ENCODE data around the gene NECTIN1. TPM values are rescaled to one million over a fixed set of nuclear protein-coding genes. Genes with fewer than 3 reads are reported as not detected.

NECTIN1 gene
- total RNA-seq, 1 donor: 5.8 TPM

DNA sequence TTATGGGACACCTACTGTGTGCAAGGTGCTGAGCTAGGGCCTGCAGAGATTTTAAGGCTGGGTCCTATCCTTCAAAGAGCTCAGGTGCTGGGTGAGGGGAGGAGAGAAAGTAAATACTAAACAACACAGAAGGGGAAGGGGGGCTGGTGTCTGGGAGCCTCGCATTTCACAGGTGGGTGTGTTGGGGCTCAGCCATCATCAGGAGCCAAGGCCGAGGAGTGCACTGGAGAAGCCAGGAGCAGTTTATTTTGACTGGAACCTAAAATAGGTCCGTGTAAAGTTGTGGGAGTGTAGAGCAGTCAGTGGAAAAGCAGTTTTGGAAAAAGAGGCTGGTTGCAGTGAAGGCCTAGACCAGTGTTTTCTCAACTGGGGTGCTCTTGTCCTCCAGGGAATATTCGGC is 17.5 kb downstream of the NECTIN1 start:
- Histone ChIP-seq H3K4me2 (ENCODE audit: insufficient read depth, low read length) (no peak overlapping the region), H3K9me3 (ENCODE audit: low read depth, low read length) (no peaks in the 10 kb centered on the region), H3K36me3 (ENCODE audit: insufficient read depth, low read length) (no peaks in the 10 kb centered on the region), H3K4me3 (ENCODE audit: insufficient read depth, low read length) (no peak overlapping the region), H3K27ac (ENCODE audit: low read depth, low read length) (no peak overlapping the region), H4K20me1 (ENCODE audit: insufficient read depth, low read length) (peaks cover 4% of the 10 kb centered on the region), H3K27me3 (ENCODE audit: insufficient read depth, low read length) (no peaks in the 10 kb centered on the region), H3K79me2 (ENCODE audit: insufficient read depth, low read length) (no peaks in the 10 kb centered on the region), H3K4me1 (ENCODE audit: insufficient read depth, low read length) (no peaks in the 10 kb centered on the region), H2AFZ (ENCODE audit: low read length) (no peak overlapping the region)
- DNase-seq (ENCODE audit: insufficient read length, low spot score, missing footprints): no peak
- TF ChIP-seq, protein P1, sequence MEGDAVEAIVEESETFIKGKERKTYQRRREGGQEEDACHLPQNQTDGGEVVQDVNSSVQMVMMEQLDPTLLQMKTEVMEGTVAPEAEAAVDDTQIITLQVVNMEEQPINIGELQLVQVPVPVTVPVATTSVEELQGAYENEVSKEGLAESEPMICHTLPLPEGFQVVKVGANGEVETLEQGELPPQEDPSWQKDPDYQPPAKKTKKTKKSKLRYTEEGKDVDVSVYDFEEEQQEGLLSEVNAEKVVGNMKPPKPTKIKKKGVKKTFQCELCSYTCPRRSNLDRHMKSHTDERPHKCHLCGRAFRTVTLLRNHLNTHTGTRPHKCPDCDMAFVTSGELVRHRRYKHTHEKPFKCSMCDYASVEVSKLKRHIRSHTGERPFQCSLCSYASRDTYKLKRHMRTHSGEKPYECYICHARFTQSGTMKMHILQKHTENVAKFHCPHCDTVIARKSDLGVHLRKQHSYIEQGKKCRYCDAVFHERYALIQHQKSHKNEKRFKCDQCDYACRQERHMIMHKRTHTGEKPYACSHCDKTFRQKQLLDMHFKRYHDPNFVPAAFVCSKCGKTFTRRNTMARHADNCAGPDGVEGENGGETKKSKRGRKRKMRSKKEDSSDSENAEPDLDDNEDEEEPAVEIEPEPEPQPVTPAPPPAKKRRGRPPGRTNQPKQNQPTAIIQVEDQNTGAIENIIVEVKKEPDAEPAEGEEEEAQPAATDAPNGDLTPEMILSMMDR (IDR thresholded peaks at IDR 0.05; ENCODE audit: extremely low read depth, low read depth, low read length): no peak

DNA sequence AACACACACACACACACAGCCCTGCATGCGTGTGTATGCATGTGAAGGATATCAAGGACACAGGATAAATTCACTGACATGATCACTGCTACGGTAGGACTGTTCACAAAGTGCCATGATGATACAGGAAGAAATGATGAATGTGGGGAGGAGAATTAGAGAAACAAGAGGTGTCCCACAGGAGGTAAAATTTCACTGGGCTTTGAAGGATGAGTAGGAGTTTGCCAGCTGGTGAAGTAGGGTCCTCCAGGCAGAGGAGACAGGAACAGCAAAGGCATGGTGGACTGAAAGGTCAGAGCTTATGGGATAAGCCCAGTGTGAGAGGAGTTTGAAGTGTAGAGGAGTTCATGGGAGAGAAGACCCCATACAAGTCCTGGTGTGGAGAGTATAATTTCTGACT is 18.6 kb downstream of the NECTIN1 start:
- H3K79me2 ChIP-seq (ENCODE audit: insufficient read depth, low read length): no peaks in the 10 kb centered on the region

DNA sequence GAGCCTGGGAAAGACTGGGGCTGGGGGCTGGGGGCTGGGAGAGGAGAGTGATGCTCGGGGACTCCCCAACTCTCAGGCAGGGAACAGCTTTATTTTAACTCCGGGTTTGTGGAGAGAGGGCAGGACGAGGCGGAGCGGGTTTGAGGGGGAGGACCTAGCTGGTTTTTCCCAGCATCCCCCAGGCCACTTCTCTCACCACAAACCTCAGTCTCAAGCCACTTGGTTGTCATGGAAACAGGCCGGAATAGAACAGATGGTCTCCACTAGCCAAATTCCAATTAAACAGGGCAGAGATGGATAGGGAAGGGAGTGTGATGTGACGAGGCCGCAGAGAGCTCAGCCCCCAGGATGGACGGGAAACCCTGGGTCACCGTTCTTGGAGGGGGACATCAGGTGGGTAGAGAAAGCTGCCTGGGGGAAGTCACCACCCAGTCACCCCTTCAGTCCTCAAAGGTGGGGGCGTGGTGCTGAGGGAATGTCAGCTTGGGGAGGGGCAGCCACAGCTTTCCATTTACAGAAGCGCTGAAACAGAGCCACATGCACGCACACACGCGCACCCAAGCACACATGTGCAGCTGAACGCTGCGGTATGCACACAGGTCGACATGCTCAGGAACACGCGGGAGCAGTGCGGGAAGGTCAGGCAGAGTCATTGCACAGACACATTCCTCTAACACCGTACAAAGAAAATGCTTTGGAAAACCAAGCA is 19.2 kb downstream of the NECTIN1 start:
- Histone ChIP-seq H3K4me1 (ENCODE audit: insufficient read depth, low read length) (no peaks in the 10 kb centered on the region), H3K36me3 (ENCODE audit: insufficient read depth, low read length) (no peaks in the 10 kb centered on the region), H3K27ac (ENCODE audit: low read depth, low read length) (no peak overlapping the region), H3K27me3 (ENCODE audit: insufficient read depth, low read length) (no peaks in the 10 kb centered on the region), H3K4me2 (ENCODE audit: insufficient read depth, low read length) (peak overlapping the region; percentile 0), H4K20me1 (ENCODE audit: insufficient read depth, low read length) (peaks cover 4% of the 10 kb centered on the region), H3K4me3 (ENCODE audit: insufficient read depth, low read length) (peak overlapping the region; percentile 4), H2AFZ (ENCODE audit: low read length) (no peak overlapping the region), H3K9me3 (ENCODE audit: low read depth, low read length) (no peaks in the 10 kb centered on the region), H3K79me2 (ENCODE audit: insufficient read depth, low read length) (no peaks in the 10 kb centered on the region)
- TF ChIP-seq, protein P1 (IDR thresholded peaks at IDR 0.05; ENCODE audit: extremely low read depth, low read depth, low read length): no peak
- no peak for DNase-seq (ENCODE audit: insufficient read length, low spot score, missing footprints)

More for the DNA sequence above, 18.6 kb downstream of the NECTIN1 start:
- no peak overlapping the region for H3K4me2 ChIP-seq (ENCODE audit: insufficient read depth, low read length)
- no peaks in the 10 kb centered on the region for H3K27me3 ChIP-seq (ENCODE audit: insufficient read depth, low read length)
- DNase-seq (ENCODE audit: insufficient read length, low spot score, missing footprints): no peak
- no peaks in the 10 kb centered on the region for H3K4me1 ChIP-seq (ENCODE audit: insufficient read depth, low read length)
- H3K4me3 ChIP-seq (ENCODE audit: insufficient read depth, low read length): no peak overlapping the region
- H3K36me3 ChIP-seq (ENCODE audit: insufficient read depth, low read length): no peaks in the 10 kb centered on the region
- no peak overlapping the region for H2AFZ ChIP-seq (ENCODE audit: low read length)
- H3K9me3 ChIP-seq (ENCODE audit: low read depth, low read length): no peaks in the 10 kb centered on the region
- TF ChIP-seq, protein P1 (IDR thresholded peaks at IDR 0.05; ENCODE audit: extremely low read depth, low read depth, low read length): no peak
- H4K20me1 ChIP-seq (ENCODE audit: insufficient read depth, low read length): peaks cover 4% of the 10 kb centered on the region
- no peak overlapping the region for H3K27ac ChIP-seq (ENCODE audit: low read depth, low read length)

DNA sequence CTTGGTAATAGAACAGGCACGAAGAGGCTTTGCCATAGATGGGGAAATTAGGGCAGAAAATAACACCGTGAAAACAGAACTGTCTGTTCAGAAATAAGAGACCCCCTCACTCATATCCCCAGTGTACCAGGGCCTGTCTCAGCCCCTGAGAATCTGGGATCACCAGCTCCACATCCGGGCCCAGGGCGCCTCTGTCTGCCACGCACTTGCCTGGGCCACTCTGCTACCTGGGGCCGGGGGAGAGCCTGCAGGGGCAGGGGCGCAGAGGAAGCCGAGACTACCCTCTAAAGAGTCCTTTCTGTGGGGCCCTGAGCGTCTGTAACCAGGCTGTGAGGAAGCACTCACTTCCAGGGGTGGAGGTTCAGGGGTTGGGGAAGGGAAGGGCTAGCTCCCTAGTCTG is 19.8 kb downstream of the NECTIN1 start:
- Histone ChIP-seq H3K4me2 (ENCODE audit: insufficient read depth, low read length) (no peak overlapping the region), H4K20me1 (ENCODE audit: insufficient read depth, low read length) (peaks cover 4% of the 10 kb centered on the region), H3K79me2 (ENCODE audit: insufficient read depth, low read length) (no peaks in the 10 kb centered on the region), H3K27me3 (ENCODE audit: insufficient read depth, low read length) (no peaks in the 10 kb centered on the region), H3K4me1 (ENCODE audit: insufficient read depth, low read length) (no peaks in the 10 kb centered on the region), H3K36me3 (ENCODE audit: insufficient read depth, low read length) (no peaks in the 10 kb centered on the region), H3K4me3 (ENCODE audit: insufficient read depth, low read length) (no peak overlapping the region), H3K9me3 (ENCODE audit: low read depth, low read length) (no peaks in the 10 kb centered on the region), H3K27ac (ENCODE audit: low read depth, low read length) (no peak overlapping the region), H2AFZ (ENCODE audit: low read length) (no peak overlapping the region)
- TF ChIP-seq, protein P1 (IDR thresholded peaks at IDR 0.05; ENCODE audit: extremely low read depth, low read depth, low read length): no peak
- no peak for DNase-seq (ENCODE audit: insufficient read length, low spot score, missing footprints)
